A549 (cell line): ENCODE measurements around the gene DPPA4. TPM values are rescaled to one million over a fixed set of nuclear protein-coding genes. Genes with fewer than 3 reads are reported as not detected.

ENCODE experiments used
- ATAC-seq, 2 experiments: fragments of 200-7000 bp in 1 of 2; fragments of >200 bp in 1 of 2; cut with Nextera tagmentation in 1 of 2; cut with Tn5 transposase in 1 of 2; 3 replicates each; pipeline versions ENCODE4 v1.8.0 to v1.9.1; 2018 to 2020; ENCODE audit warnings: mild to moderate bottlenecking in 1 of 2, moderate library complexity in 1 of 2
- CTCF ChIA-PET: fragments of 300-600 bp; sonication (Branson Sonifier 250); formaldehyde crosslinking; extraction: SDS; loops from one replicate; lab custom pipeline; 2021; ENCODE audit warnings: antibody characterized with exemption, inconsistent platforms; lab: Yijun Ruan, JAX
- POLR2A ChIA-PET: fragments of 350-600 bp; formaldehyde crosslinking; extraction: SDS; loops from one replicate; lab custom pipeline; 2021; ENCODE audit warnings: antibody characterized with exemption, inconsistent platforms; lab: Yijun Ruan, JAX
- DNase-seq, 2 experiments: peaks; one replicate each; pipeline versions ENCODE4 v3.0.0 to v3.0.0-alpha.2; 2011 to 2016; ENCODE audit warnings: low read depth in 1 of 2, low spot score in 1 of 2
- FAIRE-seq: peaks from 2 replicates; lab custom pipeline; 2011; peaks lifted over from hg19 to GRCh38; lab: Jason Lieb, UNC
- H3K27ac ChIP-seq, 2 experiments: fragments of >200 bp; sonication (Bioruptor Twin); formaldehyde crosslinking; 3 replicates each; pipeline ENCODE4 v1.5.1; 2016 to 2017
- H3K4me1 ChIP-seq: fragments of >200 bp; sonication (Bioruptor Twin); formaldehyde crosslinking; 3 replicates; pipeline ENCODE4 v1.6.1; 2016
- H3K4me2 ChIP-seq: fragments of >200 bp; sonication (Bioruptor Twin); formaldehyde crosslinking; 3 replicates; pipeline ENCODE4 v1.6.1; 2016
- H3K4me3 ChIP-seq: fragments of >200 bp; sonication (Bioruptor Twin); formaldehyde crosslinking; 3 replicates; pipeline ENCODE4 v1.5.1; 2016
- H3K9me3 ChIP-seq: fragments of >200 bp; sonication (Bioruptor Twin); formaldehyde crosslinking; 3 replicates; pipeline ENCODE4 v1.6.1; 2016
- BHLHE40 ChIP-seq: IDR thresholded peaks from 2 replicates; pipeline ENCODE4 v1.6.1; 2012; ENCODE audit warnings: low read depth, low read length, inconsistent platforms
- CBX2 ChIP-seq: fragments of 200-600 bp; sonication (generic); IDR thresholded peaks from 2 replicates; pipeline ENCODE4 v1.6.1; 2016; ENCODE audit warnings: low read depth, mild to moderate bottlenecking, borderline replicate concordance
- CHD4 ChIP-seq: fragments of 200-600 bp; sonication (generic); IDR thresholded peaks from 2 replicates; pipeline ENCODE4 v1.6.1; 2016; ENCODE audit warnings: antibody characterized with exemption, mild to moderate bottlenecking, borderline replicate concordance
- EHF ChIP-seq: fragments of 250-450 bp; sonication (Bioruptor Pico); IDR thresholded peaks from 2 replicates; pipeline ENCODE4 v1.5.0; 2020; ENCODE audit warnings: mild to moderate bottlenecking
- FOSB ChIP-seq: fragments of 250-450 bp; sonication (Bioruptor Pico); IDR thresholded peaks from 2 replicates; pipeline ENCODE4 v1.5.0; 2020; ENCODE audit warnings: mild to moderate bottlenecking, moderate library complexity
- FOSL2 ChIP-seq, 2 experiments: fragments of 450-650 bp in 1 of 2; fragments of >200 bp in 1 of 2; sonication (Bioruptor Twin) in 1 of 2; formaldehyde crosslinking; IDR thresholded peaks; 2 replicates each; pipeline versions ENCODE4 v1.5.0 to v1.6.1; 2016 to 2020; ENCODE audit warnings: mild to moderate bottlenecking in 1 of 2, moderate library complexity in 1 of 2
- HDAC2 ChIP-seq: fragments of 200-600 bp; sonication (generic); IDR thresholded peaks from 2 replicates; pipeline ENCODE4 v1.6.1; 2016
- HEYL ChIP-seq: fragments of 250-450 bp; sonication (Bioruptor Pico); IDR thresholded peaks from 2 replicates; pipeline ENCODE4 v1.8.0; 2021; ENCODE audit warnings: mild to moderate bottlenecking, moderate library complexity
- JUN ChIP-seq, 2 experiments: fragments of >200 bp; sonication (Bioruptor Twin); formaldehyde crosslinking; IDR thresholded peaks; 2 replicates in 1 of 2; 3 replicates in 1 of 2; pipeline ENCODE4 v1.6.1; 2016 to 2017
- MAZ ChIP-seq: fragments of 150-350 bp; IDR thresholded peaks from 2 replicates; pipeline ENCODE4 v1.6.1; 2014; ENCODE audit warnings: antibody characterized with exemption, low read depth, low read length, borderline replicate concordance
- NPAS2 ChIP-seq: fragments of 250-450 bp; sonication (Bioruptor Pico); IDR thresholded peaks from 2 replicates; pipeline ENCODE4 v1.8.0; 2022; ENCODE audit warnings: mild to moderate bottlenecking, moderate library complexity, borderline replicate concordance
- POLR2AphosphoS2 ChIP-seq: conservative IDR thresholded peaks from 2 replicates; pipeline ENCODE4 v1.6.1; 2012; ENCODE audit warnings: low read length, improper control_type of control experiment, inconsistent platforms
- RAD21 ChIP-seq, 2 experiments: fragments of >200 bp in 1 of 2; sonication (Bioruptor Twin) in 1 of 2; formaldehyde crosslinking in 1 of 2; IDR thresholded peaks in 1 of 2; conservative IDR thresholded peaks in 1 of 2; 2 replicates in 1 of 2; 3 replicates in 1 of 2; pipeline ENCODE4 v1.6.1; 2012 to 2018; ENCODE audit warnings: inconsistent platforms in 1 of 2
- RFX5 ChIP-seq: fragments of 450-650 bp; IDR thresholded peaks from 2 replicates; pipeline ENCODE4 v1.7.1; 2014; ENCODE audit warnings: antibody characterized with exemption, mild to moderate bottlenecking, moderate library complexity
- RNF2 ChIP-seq: fragments of 200-600 bp; sonication (generic); IDR thresholded peaks from 2 replicates; pipeline ENCODE4 v1.6.1; 2016; ENCODE audit warnings: low read depth, mild to moderate bottlenecking, antibody characterized with exemption, moderate library complexity, borderline replicate concordance
- SMC3 ChIP-seq: fragments of >200 bp; sonication (Bioruptor Twin); formaldehyde crosslinking; IDR thresholded peaks from 3 replicates; pipeline ENCODE4 v1.6.1; 2018; ENCODE audit warnings: inconsistent platforms
- TFCP2L1 ChIP-seq: fragments of 250-450 bp; sonication (Bioruptor Pico); IDR thresholded peaks from 2 replicates; pipeline ENCODE4 v1.5.0; 2021; ENCODE audit warnings: mild to moderate bottlenecking
- TP53 ChIP-seq: fragments of 250-450 bp; sonication (Bioruptor Pico); IDR thresholded peaks from 2 replicates; pipeline ENCODE4 v1.5.0; 2021; ENCODE audit warnings: mild to moderate bottlenecking, moderate library complexity
- ZC3H11A ChIP-seq: fragments of 450-650 bp; IDR thresholded peaks from 2 replicates; pipeline ENCODE4 v1.6.1; 2014; ENCODE audit warnings: antibody characterized with exemption, mild to moderate bottlenecking
- WGBS: methylation state at CpG from one replicate; pipeline ENCODE4 v1.1.6; 2017; ENCODE audit errors: missing lambda C conversion rate; 5-methylcytosine and 5-hydroxymethylcytosine counted together
- polyA plus RNA-seq, 4 experiments: library from polyadenylated mRNA; depleted of rRNA in 3 of 4; stranded (reverse); fragments of >200 nt; fragmentation: RNase III in 1 of 4; extraction: RNeasy Plus Mini Kit Qiagen cat#74134 plus additional on column Dnase treatment in 1 of 4; gene quantifications; 2 replicates in 3 of 4; 3 replicates in 1 of 4; pipeline ENCODE4 v1.2.3, GENCODE V29; 2011 to 2017
- TF ChIP-seq, protein P1 (sequence below): fragments of 250-450 bp; sonication (Bioruptor Pico); IDR thresholded peaks from 2 replicates; pipeline ENCODE4 v1.5.0; 2021; ENCODE audit warnings: mild to moderate bottlenecking, moderate library complexity, borderline replicate concordance
- TF ChIP-seq, protein P2 (sequence below): fragments of >200 bp; sonication (Bioruptor Twin); formaldehyde crosslinking; IDR thresholded peaks from 3 replicates; pipeline ENCODE4 v1.6.1; 2016
- TF ChIP-seq, protein P3 (sequence below): IDR thresholded peaks from 2 replicates; pipeline ENCODE4 v1.6.1; 2012
- TF ChIP-seq, protein P4 (sequence below): fragments of 450-650 bp; IDR thresholded peaks from 2 replicates; pipeline ENCODE4 v1.6.1; 2014; ENCODE audit warnings: antibody characterized with exemption

Gene DPPA4
- polyA plus RNA-seq, 2 of the 4 experiments (the other 2 are of a cell fraction), result not detected

DNA sequence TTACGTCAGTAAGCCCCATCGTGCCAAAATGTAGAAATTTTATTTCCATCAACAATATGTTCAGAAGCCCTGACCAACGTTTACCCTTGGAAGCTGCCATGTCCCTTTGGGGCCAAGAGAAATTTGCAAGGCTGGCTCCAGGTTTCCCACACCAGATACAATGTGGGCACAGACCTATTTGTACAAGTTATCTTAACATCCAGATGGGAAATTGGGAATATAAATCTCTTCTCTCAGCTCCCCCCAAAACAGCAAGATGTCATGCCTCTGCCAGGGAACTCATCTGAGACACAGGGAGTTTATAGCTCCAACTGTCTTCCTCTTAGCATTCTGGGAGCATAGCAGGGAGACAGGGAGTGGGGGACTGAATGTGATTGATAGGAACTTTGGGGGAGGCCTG is 11.7 kb downstream of the DPPA4 start:
- H3K9me3 ChIP-seq, result no peaks in the 10 kb centered on the region
- H3K27ac ChIP-seq, result no peak overlapping the region
- no peak overlapping the region for H3K4me2 ChIP-seq
- no peak overlapping the region for H3K4me3 ChIP-seq
- ChIA-PET POLR2A (no interaction called here), CTCF (no interaction called here)
- no peak for FAIRE-seq
- 53% methylated on average over 3 of the region's 3 CpGs for whole genome bisulfite sequencing
- TF ChIP-seq POLR2AphosphoS2, result no peak
- TF ChIP-seq FOSB, result no peak
- no peak for TF ChIP-seq SMC3
- TF ChIP-seq, protein P1, sequence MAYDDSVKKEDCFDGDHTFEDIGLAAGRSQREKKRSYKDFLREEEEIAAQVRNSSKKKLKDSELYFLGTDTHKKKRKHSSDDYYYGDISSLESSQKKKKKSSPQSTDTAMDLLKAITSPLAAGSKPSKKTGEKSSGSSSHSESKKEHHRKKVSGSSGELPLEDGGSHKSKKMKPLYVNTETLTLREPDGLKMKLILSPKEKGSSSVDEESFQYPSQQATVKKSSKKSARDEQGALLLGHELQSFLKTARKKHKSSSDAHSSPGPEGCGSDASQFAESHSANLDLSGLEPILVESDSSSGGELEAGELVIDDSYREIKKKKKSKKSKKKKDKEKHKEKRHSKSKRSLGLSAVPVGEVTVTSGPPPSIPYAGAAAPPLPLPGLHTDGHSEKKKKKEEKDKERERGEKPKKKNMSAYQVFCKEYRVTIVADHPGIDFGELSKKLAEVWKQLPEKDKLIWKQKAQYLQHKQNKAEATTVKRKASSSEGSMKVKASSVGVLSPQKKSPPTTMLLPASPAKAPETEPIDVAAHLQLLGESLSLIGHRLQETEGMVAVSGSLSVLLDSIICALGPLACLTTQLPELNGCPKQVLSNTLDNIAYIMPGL (CRISPR knock-in tag), result no peak
- TF ChIP-seq RFX5, result no peak
- no peak for TF ChIP-seq BHLHE40
- TF ChIP-seq RNF2, result no peak
- TF ChIP-seq, protein P2, sequence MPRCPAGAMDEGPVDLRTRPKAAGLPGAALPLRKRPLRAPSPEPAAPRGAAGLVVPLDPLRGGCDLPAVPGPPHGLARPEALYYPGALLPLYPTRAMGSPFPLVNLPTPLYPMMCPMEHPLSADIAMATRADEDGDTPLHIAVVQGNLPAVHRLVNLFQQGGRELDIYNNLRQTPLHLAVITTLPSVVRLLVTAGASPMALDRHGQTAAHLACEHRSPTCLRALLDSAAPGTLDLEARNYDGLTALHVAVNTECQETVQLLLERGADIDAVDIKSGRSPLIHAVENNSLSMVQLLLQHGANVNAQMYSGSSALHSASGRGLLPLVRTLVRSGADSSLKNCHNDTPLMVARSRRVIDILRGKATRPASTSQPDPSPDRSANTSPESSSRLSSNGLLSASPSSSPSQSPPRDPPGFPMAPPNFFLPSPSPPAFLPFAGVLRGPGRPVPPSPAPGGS, result no peak
- no peak for TF ChIP-seq TFCP2L1 (CRISPR knock-in tag)
- no peak for TF ChIP-seq RAD21 (conservative IDR thresholded peaks at IDR 0.05 in 1 of 2, IDR thresholded peaks at IDR 0.05 in 1 of 2)
- no peak for DNase-seq
- H3K4me1 ChIP-seq, result no peaks in the 10 kb centered on the region
- no peak for ATAC-seq

DNA sequence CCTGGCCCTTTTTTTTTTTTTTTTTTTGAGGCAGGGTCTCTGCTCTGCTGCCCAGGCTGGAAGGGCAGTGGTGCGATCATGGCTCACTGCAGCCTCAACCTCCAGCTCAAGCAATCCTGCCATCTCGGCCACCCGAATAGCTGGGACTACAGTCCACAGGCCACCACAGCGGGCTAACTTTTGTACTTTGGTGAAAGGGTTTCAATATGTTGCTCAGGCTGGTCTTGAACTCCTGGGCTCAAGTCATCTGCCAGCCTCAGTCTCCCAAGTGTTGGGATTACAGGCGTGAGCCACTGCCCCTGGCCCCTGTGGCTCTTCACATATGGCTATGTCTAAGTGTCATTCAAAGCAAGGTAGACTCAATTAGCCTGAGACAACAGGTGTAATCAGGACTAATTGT is 12.2 kb downstream of the DPPA4 start:
- FAIRE-seq, result no peak
- WGBS, result 78% methylated on average over 5 of the region's 5 CpGs
- TF ChIP-seq, protein P3, sequence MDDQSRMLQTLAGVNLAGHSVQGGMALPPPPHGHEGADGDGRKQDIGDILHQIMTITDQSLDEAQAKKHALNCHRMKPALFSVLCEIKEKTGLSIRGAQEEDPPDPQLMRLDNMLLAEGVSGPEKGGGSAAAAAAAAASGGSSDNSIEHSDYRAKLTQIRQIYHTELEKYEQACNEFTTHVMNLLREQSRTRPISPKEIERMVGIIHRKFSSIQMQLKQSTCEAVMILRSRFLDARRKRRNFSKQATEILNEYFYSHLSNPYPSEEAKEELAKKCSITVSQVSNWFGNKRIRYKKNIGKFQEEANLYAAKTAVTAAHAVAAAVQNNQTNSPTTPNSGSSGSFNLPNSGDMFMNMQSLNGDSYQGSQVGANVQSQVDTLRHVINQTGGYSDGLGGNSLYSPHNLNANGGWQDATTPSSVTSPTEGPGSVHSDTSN, result no peak
- TF ChIP-seq HEYL (CRISPR knock-in tag) (no peak), EHF (CRISPR knock-in tag) (no peak), MAZ (no peak), TFCP2L1 (CRISPR knock-in tag) (no peak), FOSL2 (IDR thresholded peaks at IDR 0.05) (no peak), FOSL2 (CRISPR knock-in tag; IDR thresholded peaks at IDR 0.05) (no peak), NPAS2 (CRISPR knock-in tag) (no peak), ZC3H11A (no peak), RAD21 (conservative IDR thresholded peaks at IDR 0.05 in 1 of 2, IDR thresholded peaks at IDR 0.05 in 1 of 2) (no peak), JUN (IDR thresholded peaks at IDR 0.05) (no peak), RNF2 (no peak), HDAC2 (no peak), POLR2AphosphoS2 (no peak), CBX2 (no peak), TP53 (CRISPR knock-in tag) (no peak), CHD4 (no peak)
- TF ChIP-seq, protein P4, sequence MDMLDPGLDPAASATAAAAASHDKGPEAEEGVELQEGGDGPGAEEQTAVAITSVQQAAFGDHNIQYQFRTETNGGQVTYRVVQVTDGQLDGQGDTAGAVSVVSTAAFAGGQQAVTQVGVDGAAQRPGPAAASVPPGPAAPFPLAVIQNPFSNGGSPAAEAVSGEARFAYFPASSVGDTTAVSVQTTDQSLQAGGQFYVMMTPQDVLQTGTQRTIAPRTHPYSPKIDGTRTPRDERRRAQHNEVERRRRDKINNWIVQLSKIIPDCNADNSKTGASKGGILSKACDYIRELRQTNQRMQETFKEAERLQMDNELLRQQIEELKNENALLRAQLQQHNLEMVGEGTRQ, result no peak
- H3K9me3 ChIP-seq, result no peaks in the 10 kb centered on the region
- no peak for DNase-seq
- CTCF ChIA-PET, result no interaction called here
- no peak overlapping the region for H3K4me3 ChIP-seq
- no peaks in the 10 kb centered on the region for H3K4me1 ChIP-seq
- ATAC-seq, result no peak
- POLR2A ChIA-PET, result no interaction called here
- no peak overlapping the region for H3K27ac ChIP-seq
- H3K4me2 ChIP-seq, result no peak overlapping the region
